Measurements from ENCODE around the gene APBA2.

APBA2 gene

DNA sequence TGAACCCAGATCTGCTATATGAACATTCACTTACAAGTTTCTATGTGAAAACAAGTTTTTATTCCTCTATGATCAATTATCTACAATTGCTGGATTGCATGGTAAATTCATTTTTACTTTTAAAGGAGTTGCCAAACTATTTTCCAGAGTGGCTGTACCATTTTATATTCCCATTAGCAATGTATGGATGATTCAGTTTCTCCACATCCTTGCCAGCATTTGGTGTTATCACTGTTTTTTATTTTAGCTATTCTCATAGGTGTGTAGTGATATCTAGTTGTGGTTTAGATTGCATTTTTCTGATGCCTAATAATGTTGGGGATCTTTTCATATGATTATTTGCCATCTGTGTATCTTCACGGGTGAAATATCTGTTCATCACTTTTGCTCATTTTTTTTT, 78.3 kb downstream of the APBA2 start:
- Mint-ChIP-seq H3K27ac (no peak overlapping the region), H3K4me3 (no peak overlapping the region), H3K27me3 (no peaks in the 10 kb centered on the region), H3K4me1 (no peaks in the 10 kb centered on the region), H3K36me3 (no peaks in the 10 kb centered on the region), H3K9me3 (no peaks in the 10 kb centered on the region)
- CTCF ChIA-PET = no interaction called here
- DNase-seq = no peak

DNA sequence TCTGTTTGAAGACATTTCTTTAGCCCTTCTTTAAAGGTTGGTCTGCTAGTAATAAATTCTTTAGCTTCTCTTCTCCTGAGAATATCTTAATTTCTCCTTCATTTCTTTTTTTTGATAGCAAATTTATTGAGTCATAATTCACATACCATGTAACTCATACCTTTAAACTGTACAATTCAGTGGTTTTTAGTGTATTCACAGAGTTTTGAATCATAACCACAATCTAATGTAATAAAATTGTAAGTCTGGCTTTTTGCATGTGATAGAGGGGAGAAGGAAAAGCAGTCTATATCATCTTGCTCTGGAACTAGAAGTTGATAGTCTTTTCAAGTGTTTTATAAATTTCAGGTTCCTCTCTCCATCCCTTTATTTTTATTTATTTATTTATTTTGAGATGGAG, 81.3 kb downstream of the APBA2 start:
- CTCF ChIA-PET = no interaction called here

DNA sequence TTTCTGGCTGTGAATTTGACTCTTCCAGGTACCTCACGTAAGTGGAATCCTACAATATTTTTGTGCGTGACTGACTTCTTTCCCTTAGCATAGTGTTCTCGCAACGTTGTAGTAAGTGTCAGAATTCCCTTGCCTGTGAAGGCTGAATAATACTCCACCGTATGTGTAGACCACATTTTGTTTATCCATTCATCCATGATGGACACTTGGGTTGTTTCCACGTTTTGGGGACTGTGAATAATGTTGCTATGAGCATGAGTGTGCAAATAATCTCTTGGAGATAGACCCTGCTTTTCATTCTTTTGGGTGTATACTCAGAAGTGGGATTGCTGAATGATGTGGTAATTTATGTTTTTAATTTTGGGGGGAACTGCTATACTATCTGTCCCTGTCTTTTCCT, 82.2 kb downstream of the APBA2 start:
- Mint-ChIP-seq H3K4me3 (no peak overlapping the region), H3K36me3 (no peaks in the 10 kb centered on the region), H3K9me3 (no peaks in the 10 kb centered on the region), H3K27ac (no peak overlapping the region), H3K4me1 (no peaks in the 10 kb centered on the region), H3K27me3 (no peaks in the 10 kb centered on the region)
- no peak for DNase-seq
- CTCF ChIA-PET = no interaction called here

More for the DNA sequence above, 81.3 kb downstream of the APBA2 start:
- H3K36me3 Mint-ChIP-seq = no peaks in the 10 kb centered on the region
- H3K27me3 Mint-ChIP-seq = no peaks in the 10 kb centered on the region
- DNase-seq = no peak
- H3K9me3 Mint-ChIP-seq = no peaks in the 10 kb centered on the region
- H3K4me3 Mint-ChIP-seq = no peak overlapping the region
- no peaks in the 10 kb centered on the region for H3K4me1 Mint-ChIP-seq
- no peak overlapping the region for H3K27ac Mint-ChIP-seq

DNA sequence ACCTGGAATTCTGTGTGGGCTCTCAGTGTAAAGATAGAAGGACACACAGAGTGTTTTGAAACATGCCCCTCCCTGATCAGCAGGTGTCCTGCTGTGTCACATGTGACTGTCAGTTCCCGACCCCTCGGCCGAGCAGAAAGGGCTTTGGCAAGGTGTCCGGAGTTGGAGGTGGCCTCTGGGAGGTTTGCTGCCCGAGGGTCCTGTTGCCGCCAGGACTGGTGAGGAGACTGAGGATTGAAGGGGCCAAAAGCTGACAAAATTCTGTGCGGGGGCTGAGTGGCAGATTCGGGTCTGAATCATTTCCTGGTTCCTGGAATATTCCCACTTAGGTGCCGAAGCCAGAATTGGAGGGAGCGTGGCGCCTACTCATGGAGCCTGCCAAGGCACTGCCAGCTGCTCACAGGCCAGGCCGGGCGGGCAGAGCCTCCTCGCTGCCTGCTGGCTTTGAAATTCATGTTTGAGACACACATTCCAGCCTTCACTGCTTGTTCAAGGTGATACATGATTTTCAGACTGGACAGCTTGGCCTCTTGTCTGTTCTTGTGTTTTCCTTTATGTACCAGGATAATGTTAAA, 83.8 kb downstream of the APBA2 start:
- CTCF ChIA-PET = no interaction called here
- peaks cover 8% of the 10 kb centered on the region for H3K4me1 Mint-ChIP-seq
- no peaks in the 10 kb centered on the region for H3K9me3 Mint-ChIP-seq
- no peak overlapping the region for H3K4me3 Mint-ChIP-seq
- H3K27me3 Mint-ChIP-seq = no peaks in the 10 kb centered on the region
- no peak overlapping the region for H3K27ac Mint-ChIP-seq
- DNase-seq = no peak
- no peaks in the 10 kb centered on the region for H3K36me3 Mint-ChIP-seq

DNA sequence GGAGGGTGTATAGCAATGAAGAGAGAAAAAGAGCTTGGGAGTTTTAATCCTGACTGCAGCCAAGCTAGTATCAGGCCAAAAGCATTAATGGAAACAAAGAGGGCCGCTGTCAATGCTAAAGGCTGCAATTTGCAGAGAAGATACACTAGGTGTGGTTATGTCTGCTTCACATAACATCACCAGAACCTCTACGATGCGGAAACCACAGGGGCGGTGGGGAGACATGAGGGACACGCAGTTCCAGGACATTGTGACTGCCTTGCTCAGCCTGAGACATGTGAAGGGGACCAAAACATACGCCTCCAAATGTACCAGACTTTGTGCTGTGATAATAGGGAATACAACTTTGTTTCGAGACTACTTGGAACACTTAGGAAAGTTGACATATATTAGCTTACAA, 88.4 kb downstream of the APBA2 start:
- CTCF ChIA-PET = interaction anchor here (0.8 to 2.7 kb wide), 7 partner anchors 10 to 116 kb away, joined by 3 to 14 read pairs (median 4); no protein-coding TSS in a partner anchor
- Mint-ChIP-seq H3K27me3 (no peaks in the 10 kb centered on the region), H3K4me1 (peaks cover 14% of the 10 kb centered on the region), H3K27ac (no peak overlapping the region), H3K36me3 (no peaks in the 10 kb centered on the region), H3K4me3 (no peak overlapping the region), H3K9me3 (no peaks in the 10 kb centered on the region)
- peak; percentile 51 for DNase-seq

DNA sequence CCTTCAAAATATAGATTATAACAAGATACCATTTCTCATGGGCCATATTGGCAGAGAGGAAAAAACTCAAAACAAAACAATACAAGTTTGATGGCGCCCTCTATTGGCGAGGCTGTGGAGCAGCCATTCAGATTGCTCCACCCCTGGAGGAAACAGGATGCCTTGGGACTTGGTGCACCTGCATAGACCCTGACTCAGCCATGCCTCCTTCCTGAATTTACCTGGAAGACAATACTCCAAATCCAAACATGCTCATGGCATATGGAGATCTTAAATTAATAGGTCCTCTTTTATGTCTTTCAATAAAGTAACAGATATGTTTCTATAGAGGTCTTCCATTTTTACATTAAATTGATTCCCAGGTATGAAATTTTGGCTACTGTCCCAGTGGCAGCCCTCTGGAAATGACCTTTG, 90.0 kb downstream of the APBA2 start:
- Mint-ChIP-seq H3K36me3 (no peaks in the 10 kb centered on the region), H3K27me3 (no peaks in the 10 kb centered on the region), H3K9me3 (no peaks in the 10 kb centered on the region), H3K4me1 (peaks cover 14% of the 10 kb centered on the region), H3K4me3 (no peak overlapping the region), H3K27ac (no peak overlapping the region)
- CTCF ChIA-PET = interaction anchor here (0.8 to 2.7 kb wide), 9 partner anchors 20 to 186 kb away, joined by 3 to 14 read pairs (median 3); no protein-coding TSS in a partner anchor
- DNase-seq = peak; percentile 81

DNA sequence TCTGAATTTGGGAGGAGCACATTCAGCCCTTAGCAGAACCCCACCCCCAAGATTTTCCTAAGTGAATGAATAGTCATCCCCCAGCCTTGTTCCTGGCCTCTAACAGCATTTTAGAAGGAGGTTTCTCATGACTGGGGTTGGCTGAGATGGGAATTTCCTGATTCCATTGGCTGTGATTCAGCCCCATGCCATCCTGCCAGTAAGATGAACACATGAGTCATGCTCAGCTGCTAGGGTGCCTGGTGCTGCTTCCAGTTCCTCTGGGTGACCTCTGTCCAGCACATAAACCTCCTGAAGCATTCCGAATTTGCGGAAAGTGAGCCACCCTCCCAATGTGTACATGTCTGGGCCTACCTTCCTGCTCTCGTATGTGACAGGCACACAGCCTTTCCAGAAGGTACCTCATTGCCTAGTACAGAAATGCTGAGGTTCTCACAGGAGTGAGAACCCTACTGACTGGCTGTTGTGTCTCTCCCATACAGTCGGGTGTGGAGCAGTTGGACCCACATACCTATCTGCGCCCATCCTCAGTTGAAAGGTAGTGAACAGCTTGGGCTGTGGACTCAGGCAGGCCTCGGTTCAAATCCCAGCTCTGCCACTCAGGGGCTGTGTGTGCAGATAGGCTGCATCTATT, 91.7 kb downstream of the APBA2 start:
- Mint-ChIP-seq H3K9me3 (no peaks in the 10 kb centered on the region), H3K4me3 (no peak overlapping the region), H3K27ac (no peak overlapping the region), H3K4me1 (peaks cover 14% of the 10 kb centered on the region), H3K36me3 (no peaks in the 10 kb centered on the region), H3K27me3 (no peaks in the 10 kb centered on the region)
- no peak for DNase-seq
- CTCF ChIA-PET = interaction anchor here (0.8 kb wide), 1 partner anchor 112 kb away, joined by 3 read pairs; no protein-coding TSS in a partner anchor

DNA sequence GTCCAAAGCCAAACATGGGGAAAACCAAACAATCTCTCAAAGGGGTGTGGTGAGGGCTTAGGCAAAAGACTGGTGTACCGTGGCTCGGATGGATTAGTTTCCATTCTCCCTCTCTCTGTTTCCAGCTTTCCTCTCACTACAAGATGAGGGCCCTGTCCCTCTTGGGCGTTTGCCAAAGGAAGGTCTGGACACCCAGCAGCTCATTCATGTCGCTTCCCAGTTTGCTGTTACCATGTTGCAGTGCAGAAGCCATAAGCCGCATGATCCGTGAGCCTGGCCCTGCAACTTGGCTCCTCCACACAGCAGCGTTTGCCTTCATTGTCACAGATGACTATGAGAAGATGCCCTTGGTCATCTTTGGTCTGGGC, 92.2 kb downstream of the APBA2 start:
- no peaks in the 10 kb centered on the region for H3K27me3 Mint-ChIP-seq
- no peak for DNase-seq
- no peak overlapping the region for H3K27ac Mint-ChIP-seq
- H3K4me1 Mint-ChIP-seq = peaks cover 14% of the 10 kb centered on the region
- H3K4me3 Mint-ChIP-seq = no peak overlapping the region
- no peaks in the 10 kb centered on the region for H3K9me3 Mint-ChIP-seq
- no peaks in the 10 kb centered on the region for H3K36me3 Mint-ChIP-seq
- CTCF ChIA-PET = interaction anchor here (0.8 to 0.9 kb wide), 2 partner anchors 16 to 111 kb away, joined by 3 read pairs; no protein-coding TSS in a partner anchor

DNA sequence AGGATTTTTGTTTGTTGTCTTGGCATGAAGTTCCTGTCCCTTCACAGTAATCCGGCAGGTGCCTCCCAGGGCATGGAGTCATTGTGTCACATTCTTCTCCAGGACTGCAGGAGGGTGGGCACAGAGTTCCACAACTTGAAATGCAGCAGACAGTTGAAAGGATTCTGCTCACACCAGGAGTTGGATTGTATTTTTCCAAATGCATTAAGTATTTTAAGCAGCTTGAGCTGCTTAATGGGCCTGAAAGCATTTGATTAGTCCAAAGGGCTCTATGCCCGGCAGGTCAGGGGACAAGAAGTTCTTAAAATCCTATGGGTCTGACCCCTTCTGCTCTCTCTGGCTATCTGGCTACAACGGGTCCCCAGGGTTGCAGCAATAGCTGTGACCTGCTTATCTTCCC, 92.9 kb downstream of the APBA2 start:
- Mint-ChIP-seq H3K27me3 (no peaks in the 10 kb centered on the region), H3K4me3 (no peak overlapping the region), H3K9me3 (no peaks in the 10 kb centered on the region), H3K36me3 (no peaks in the 10 kb centered on the region), H3K4me1 (peaks cover 13% of the 10 kb centered on the region), H3K27ac (no peak overlapping the region)
- CTCF ChIA-PET = interaction anchor here (0.9 to 1.0 kb wide), 2 partner anchors 16 to 125 kb away, joined by 3 read pairs; no protein-coding TSS in a partner anchor
- no peak for DNase-seq

DNA sequence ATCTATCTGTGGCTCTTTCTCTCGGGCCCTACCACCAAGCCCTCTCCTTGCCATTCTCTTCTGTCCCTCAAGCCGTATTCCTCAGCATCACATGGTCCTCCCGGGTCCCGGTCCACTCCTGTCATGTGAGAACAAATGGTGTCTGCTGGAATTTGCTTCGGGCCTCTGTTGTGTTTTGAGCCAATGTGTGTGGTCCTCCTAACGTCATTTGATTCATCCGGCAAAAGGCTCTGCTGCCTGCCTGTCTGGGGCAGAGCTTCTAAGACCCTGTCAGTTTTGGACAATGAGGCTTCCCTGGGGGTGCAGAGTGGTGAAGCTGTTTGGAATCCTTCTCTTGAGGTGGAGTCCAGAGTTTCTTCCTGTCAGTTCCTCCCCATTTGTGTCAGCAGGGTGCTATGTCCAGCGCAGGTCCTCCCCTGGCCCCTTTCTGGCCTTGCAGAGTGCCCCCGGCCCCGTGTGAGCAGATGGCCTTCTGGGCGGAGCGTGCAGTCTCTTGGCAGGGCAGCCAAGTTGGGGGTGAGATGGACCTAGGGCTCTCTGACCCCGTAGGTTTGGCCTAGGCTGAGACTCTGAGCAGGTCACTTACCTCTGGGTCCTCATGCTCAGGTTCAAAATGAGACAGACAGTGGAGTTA, 93.6 kb downstream of the APBA2 start:
- Mint-ChIP-seq H3K4me3 (no peak overlapping the region), H3K27ac (no peak overlapping the region), H3K9me3 (no peaks in the 10 kb centered on the region), H3K4me1 (peaks cover 7% of the 10 kb centered on the region), H3K36me3 (no peaks in the 10 kb centered on the region), H3K27me3 (no peaks in the 10 kb centered on the region)
- CTCF ChIA-PET = interaction anchor here (1.0 kb wide), 1 partner anchor 124 kb away, joined by 3 read pairs; no protein-coding TSS in a partner anchor
- no peak for DNase-seq

DNA sequence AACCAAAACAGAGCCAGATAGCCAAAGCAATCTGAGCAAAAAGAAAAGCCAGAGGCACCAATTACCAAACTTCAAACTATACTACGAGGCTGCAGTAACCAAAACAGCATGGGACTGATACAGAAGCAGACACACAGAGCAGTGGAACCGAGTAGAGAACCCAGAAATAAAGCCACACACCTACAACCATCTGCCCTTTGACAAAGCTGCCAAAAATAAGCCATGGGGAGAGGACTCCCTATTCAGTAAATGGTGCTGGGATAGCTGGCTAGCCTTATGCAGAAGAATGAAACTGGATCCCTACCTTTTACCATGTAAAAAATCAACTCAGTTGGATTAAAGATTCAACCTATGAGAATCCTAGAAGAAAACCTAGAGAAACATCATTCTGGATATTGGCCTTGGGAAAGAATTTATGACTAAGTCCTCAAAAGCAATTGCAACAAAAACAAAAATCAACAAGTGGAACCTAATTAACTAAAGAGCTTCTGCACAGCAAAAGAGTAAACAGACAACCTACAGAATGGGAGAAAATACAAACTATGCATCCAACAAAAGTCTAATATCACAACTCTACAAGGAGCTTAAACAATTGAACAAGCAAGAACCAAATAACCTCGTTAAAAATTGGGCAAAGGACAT, 95.1 kb downstream of the APBA2 start:
- H3K27me3 Mint-ChIP-seq = no peaks in the 10 kb centered on the region
- CTCF ChIA-PET = no interaction called here
- no peak overlapping the region for H3K27ac Mint-ChIP-seq
- no peaks in the 10 kb centered on the region for H3K36me3 Mint-ChIP-seq
- no peak for DNase-seq
- H3K4me1 Mint-ChIP-seq = peaks cover under 1% of the 10 kb centered on the region
- H3K9me3 Mint-ChIP-seq = no peaks in the 10 kb centered on the region
- H3K4me3 Mint-ChIP-seq = no peak overlapping the region

DNA sequence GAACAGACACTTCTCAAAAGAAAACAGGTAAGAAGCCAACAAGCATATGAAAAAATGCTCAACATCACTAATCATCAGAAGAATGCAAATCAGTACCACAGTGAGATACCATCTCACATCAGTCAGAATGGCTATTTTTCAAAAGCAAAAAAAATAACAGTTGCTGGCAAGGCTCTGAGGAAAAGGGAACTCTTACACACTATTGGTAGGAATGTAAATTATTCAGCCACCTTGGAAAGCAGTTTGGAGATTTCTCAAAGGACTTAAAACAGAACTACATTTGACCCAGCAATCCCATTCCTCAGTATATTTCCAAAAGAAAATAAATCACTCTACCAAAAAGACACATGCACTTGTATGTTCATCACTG, 95.6 kb downstream of the APBA2 start:
- CTCF ChIA-PET = no interaction called here
- H3K4me1 Mint-ChIP-seq = peaks cover 3% of the 10 kb centered on the region
- no peak for DNase-seq
- no peak overlapping the region for H3K27ac Mint-ChIP-seq
- H3K36me3 Mint-ChIP-seq = no peaks in the 10 kb centered on the region
- no peaks in the 10 kb centered on the region for H3K27me3 Mint-ChIP-seq
- no peak overlapping the region for H3K4me3 Mint-ChIP-seq
- no peaks in the 10 kb centered on the region for H3K9me3 Mint-ChIP-seq

DNA sequence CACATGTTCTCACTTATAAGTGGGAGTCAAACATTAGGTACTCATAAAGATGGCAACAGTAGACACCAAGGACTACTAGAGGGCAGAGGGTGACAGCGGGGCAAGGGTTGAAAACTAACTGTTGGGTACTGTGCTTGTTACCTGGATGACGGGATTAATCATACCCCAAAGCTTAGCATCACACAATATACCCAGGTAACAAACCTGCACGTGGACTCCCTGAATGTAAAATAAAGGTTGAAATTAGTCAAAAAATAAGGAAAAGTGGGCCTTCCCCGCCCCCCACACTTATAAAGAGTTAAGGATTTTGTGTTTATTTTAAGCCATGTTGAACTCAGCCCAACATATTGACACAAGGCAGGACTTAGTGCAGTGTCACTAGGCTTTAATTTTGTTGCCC, 96.1 kb downstream of the APBA2 start:
- DNase-seq = no peak
- no peaks in the 10 kb centered on the region for H3K9me3 Mint-ChIP-seq
- no peaks in the 10 kb centered on the region for H3K36me3 Mint-ChIP-seq
- peaks cover 3% of the 10 kb centered on the region for H3K4me1 Mint-ChIP-seq
- no peak overlapping the region for H3K27ac Mint-ChIP-seq
- CTCF ChIA-PET = no interaction called here
- H3K4me3 Mint-ChIP-seq = no peak overlapping the region
- no peaks in the 10 kb centered on the region for H3K27me3 Mint-ChIP-seq

DNA sequence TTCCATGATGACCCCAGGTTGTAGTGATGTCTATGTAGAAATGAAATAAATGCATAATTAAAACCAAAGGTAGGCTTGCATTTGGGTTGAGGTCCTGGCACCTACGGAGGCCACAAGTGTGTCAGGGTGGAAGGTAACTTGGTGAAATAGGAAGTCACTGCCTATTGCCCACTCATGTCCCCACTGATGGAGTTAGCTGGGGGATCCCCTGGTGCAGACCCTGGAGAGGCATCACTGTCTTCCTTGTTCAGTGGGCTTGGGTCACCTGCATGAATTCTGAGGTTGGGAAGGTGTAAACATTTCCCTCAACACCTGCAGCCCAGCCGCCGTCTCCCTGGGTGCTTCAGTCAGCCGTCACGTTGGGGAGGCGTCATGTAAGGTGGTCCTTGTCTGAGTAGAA, 97.1 kb downstream of the APBA2 start:
- Mint-ChIP-seq H3K4me1 (peaks cover 3% of the 10 kb centered on the region), H3K4me3 (no peak overlapping the region), H3K27ac (no peak overlapping the region), H3K36me3 (no peaks in the 10 kb centered on the region), H3K9me3 (no peaks in the 10 kb centered on the region), H3K27me3 (no peaks in the 10 kb centered on the region)
- DNase-seq = no peak
- CTCF ChIA-PET = no interaction called here
